HepG2 (cell line): ENCODE results near the gene ST3GAL2.

Source experiments
- JUN ChIP-seq: sonication (generic); formaldehyde crosslinking; IDR thresholded peaks from 2 replicates; pipeline ENCODE4 v1.4.0; 2020; ENCODE audit warnings: mild to moderate bottlenecking, missing genetic modification reagents
- MTF1 ChIP-seq: sonication (generic); formaldehyde crosslinking; IDR thresholded peaks from 2 replicates; pipeline ENCODE4 v1.5.0; 2020; ENCODE audit warnings: missing genetic modification reagents
- POLR2G ChIP-seq: fragments of 200-400 bp; formaldehyde crosslinking; IDR thresholded peaks from 2 replicates; pipeline ENCODE4 v1.6.1; 2018; ENCODE audit warnings: mild to moderate bottlenecking, low read depth, low read length, moderate library complexity
- ZNF3 ChIP-seq: IDR thresholded peaks from 2 replicates; pipeline ENCODE4 v1.7.0; 2017; ENCODE audit warnings: inconsistent platforms
- TF ChIP-seq, protein P1 (sequence below): sonication (generic); formaldehyde crosslinking; conservative IDR thresholded peaks from 2 replicates; pipeline ENCODE4 v1.8.1; 2023; ENCODE audit warnings: missing genetic modification reagents
- TF ChIP-seq, protein P2 (sequence below): sonication (generic); formaldehyde crosslinking; IDR thresholded peaks from 2 replicates; pipeline ENCODE4 v1.8.0; 2022; ENCODE audit warnings: mild to moderate bottlenecking, missing genetic modification reagents, moderate library complexity

DNA sequence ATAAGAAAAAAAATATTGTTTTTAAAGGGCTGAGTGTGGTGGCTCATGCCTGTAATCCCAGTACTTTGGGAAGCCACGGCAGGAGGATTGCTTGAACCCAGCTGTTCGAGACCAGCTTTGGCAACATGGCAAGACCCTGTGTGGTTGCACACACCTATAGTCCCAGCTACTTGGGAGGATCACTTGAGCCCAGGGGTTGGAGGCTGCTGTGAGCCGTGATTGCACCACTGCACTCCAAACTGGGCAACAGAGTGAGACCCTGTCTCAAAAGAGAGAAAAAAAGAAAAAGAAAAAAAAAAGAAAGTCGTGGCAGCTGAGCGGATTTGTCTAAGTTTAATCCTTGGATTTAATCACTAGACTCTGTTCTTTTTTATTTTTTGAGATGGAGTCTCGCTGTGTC lies 9.2 kb upstream of the ST3GAL2 start:
- TF ChIP-seq ZNF3 (CRISPR knock-in tag) = no peak
- TF ChIP-seq JUN (CRISPR knock-in tag) = no peak
- no peak for TF ChIP-seq MTF1 (CRISPR knock-in tag)
- TF ChIP-seq, protein P1, sequence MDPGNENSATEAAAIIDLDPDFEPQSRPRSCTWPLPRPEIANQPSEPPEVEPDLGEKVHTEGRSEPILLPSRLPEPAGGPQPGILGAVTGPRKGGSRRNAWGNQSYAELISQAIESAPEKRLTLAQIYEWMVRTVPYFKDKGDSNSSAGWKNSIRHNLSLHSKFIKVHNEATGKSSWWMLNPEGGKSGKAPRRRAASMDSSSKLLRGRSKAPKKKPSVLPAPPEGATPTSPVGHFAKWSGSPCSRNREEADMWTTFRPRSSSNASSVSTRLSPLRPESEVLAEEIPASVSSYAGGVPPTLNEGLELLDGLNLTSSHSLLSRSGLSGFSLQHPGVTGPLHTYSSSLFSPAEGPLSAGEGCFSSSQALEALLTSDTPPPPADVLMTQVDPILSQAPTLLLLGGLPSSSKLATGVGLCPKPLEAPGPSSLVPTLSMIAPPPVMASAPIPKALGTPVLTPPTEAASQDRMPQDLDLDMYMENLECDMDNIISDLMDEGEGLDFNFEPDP (CRISPR knock-in tag) = no peak
- TF ChIP-seq POLR2G = no peak
- TF ChIP-seq, protein P2, sequence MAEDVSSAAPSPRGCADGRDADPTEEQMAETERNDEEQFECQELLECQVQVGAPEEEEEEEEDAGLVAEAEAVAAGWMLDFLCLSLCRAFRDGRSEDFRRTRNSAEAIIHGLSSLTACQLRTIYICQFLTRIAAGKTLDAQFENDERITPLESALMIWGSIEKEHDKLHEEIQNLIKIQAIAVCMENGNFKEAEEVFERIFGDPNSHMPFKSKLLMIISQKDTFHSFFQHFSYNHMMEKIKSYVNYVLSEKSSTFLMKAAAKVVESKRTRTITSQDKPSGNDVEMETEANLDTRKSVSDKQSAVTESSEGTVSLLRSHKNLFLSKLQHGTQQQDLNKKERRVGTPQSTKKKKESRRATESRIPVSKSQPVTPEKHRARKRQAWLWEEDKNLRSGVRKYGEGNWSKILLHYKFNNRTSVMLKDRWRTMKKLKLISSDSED (CRISPR knock-in tag) = no peak
